H1 (cell line): ENCODE results near the gene TMEM258. TPM values are rescaled to one million over a fixed set of nuclear protein-coding genes. Genes with fewer than 3 reads are reported as not detected.

ENCODE experiments used
- ASH2L ChIP-seq: fragments of 200-600, 300-600 bp; sonication (generic); IDR thresholded peaks from one replicate; pipeline ENCODE4 v1.7.1; 2017; ENCODE audit warnings: low read length
- BRCA1 ChIP-seq: IDR thresholded peaks from 2 replicates; pipeline ENCODE4 v1.6.1; 2012; ENCODE audit warnings: low read depth, low read length, improper control_type of control experiment
- CBX5 ChIP-seq: fragments of 300-800, 300-1000 bp; sonication (generic); IDR thresholded peaks from 2 replicates; pipeline ENCODE4 v1.7.1; 2016; ENCODE audit warnings: antibody characterized with exemption, low read length, low read depth
- CEBPB ChIP-seq: IDR thresholded peaks from 2 replicates; pipeline ENCODE4 v1.6.1; 2012; ENCODE audit warnings: low read depth, low read length
- CTBP2 ChIP-seq: IDR thresholded peaks from 2 replicates; pipeline ENCODE4 v1.7.0; 2011; ENCODE audit warnings: borderline replicate concordance, mild to moderate bottlenecking, moderate library complexity, mixed read lengths, low read length; ENCODE audit not compliant: insufficient read depth, insufficient read length
- EGR1 ChIP-seq: IDR thresholded peaks from 2 replicates; pipeline ENCODE4 v1.6.1; 2011; ENCODE audit warnings: low read depth, low read length, borderline replicate concordance
- FOSL1 ChIP-seq: IDR thresholded peaks from 2 replicates; pipeline ENCODE4 v1.6.1; 2011; ENCODE audit warnings: mild to moderate bottlenecking, low read depth, low read length, moderate library complexity; ENCODE audit not compliant: insufficient read depth
- PHF8 ChIP-seq: fragments of 200-600 bp; sonication (generic); conservative IDR thresholded peaks from 2 replicates; pipeline ENCODE4 v1.7.1; 2012; ENCODE audit warnings: low read depth, mild to moderate bottlenecking, inconsistent platforms, low read length, moderate library complexity
- POLR2A ChIP-seq, 2 experiments: IDR thresholded peaks; 1 replicate in 1 of 2; 2 replicates in 1 of 2; pipeline ENCODE4 v1.6.1; 2011; ENCODE audit warnings: low read depth in 2 of 2, low read length in 2 of 2, mild to moderate bottlenecking in 2 of 2; ENCODE audit errors: control extremely low read depth in 1 of 2
- POU5F1 ChIP-seq: IDR thresholded peaks from 2 replicates; pipeline ENCODE4 v1.6.1; 2011; ENCODE audit warnings: low read depth, mild to moderate bottlenecking, low read length, moderate library complexity
- RFX5 ChIP-seq: IDR thresholded peaks from 2 replicates; pipeline ENCODE4 v1.6.1; 2011; ENCODE audit warnings: low read depth, low read length, improper control_type of control experiment, borderline replicate concordance
- SP1 ChIP-seq: IDR thresholded peaks from 2 replicates; pipeline ENCODE4 v1.6.1; 2011; ENCODE audit warnings: low read depth, low read length
- TAF1 ChIP-seq: IDR thresholded peaks from 2 replicates; pipeline ENCODE4 v1.6.1; 2011; ENCODE audit warnings: mild to moderate bottlenecking, low read depth, low read length
- TAF7 ChIP-seq: optimal IDR thresholded peaks from 2 replicates; pipeline ENCODE3; 2011; ENCODE audit warnings: low read depth, mild to moderate bottlenecking, inconsistent platforms, low read length, moderate library complexity, borderline replicate concordance
- TEAD4 ChIP-seq: IDR thresholded peaks from 2 replicates; pipeline ENCODE4 v1.6.1; 2012; ENCODE audit warnings: low read depth, low read length, inconsistent platforms, mixed read lengths
- YY1 ChIP-seq: IDR thresholded peaks from 2 replicates; pipeline ENCODE4 v1.6.1; 2011; ENCODE audit warnings: low read depth, mild to moderate bottlenecking, low read length
- ZNF274 ChIP-seq: IDR thresholded peaks from 2 replicates; pipeline ENCODE4 v1.7.0; 2012; ENCODE audit warnings: low read length, borderline replicate concordance; ENCODE audit errors: extremely low read depth
- polyA plus RNA-seq, 7 experiments: library from polyadenylated mRNA; depleted of rRNA in 3 of 7; stranded (reverse) in 5 of 7; unstranded in 2 of 7; fragments of >200 nt in 5 of 7; fragments of 200-250 nt in 2 of 7; gene quantifications; 1 replicate in 5 of 7; 2 replicates in 1 of 7; 4 replicates in 1 of 7; pipeline versions ENCODE4 v1.2.1 to v1.2.3, GENCODE V29; 2011 to 2013; ENCODE audit warnings: missing spikeins in 2 of 7, mixed read lengths in 2 of 7
- total RNA-seq: library from RNA; stranded (reverse); fragmentation: NEBNext Ultra II Directional; extraction: Animal tissue kit (Norgen Biotek cat#: 25700); gene quantifications from 2 replicates; pipeline ENCODE4 v1.2.1, GENCODE V29; 2021
- TF ChIP-seq, protein P1 (sequence below): IDR thresholded peaks from 2 replicates; pipeline ENCODE4 v1.6.1; 2012; ENCODE audit warnings: inconsistent platforms
- TF ChIP-seq, protein P2 (sequence below), 3 experiments: IDR thresholded peaks; 1 replicate in 2 of 3; 2 replicates in 1 of 3; pipeline versions ENCODE4 v1.5.1 to v1.6.1; 2011; ENCODE audit warnings: low read length in 3 of 3, mild to moderate bottlenecking in 3 of 3, inconsistent platforms in 2 of 3, low read depth in 1 of 3, moderate library complexity in 1 of 3; ENCODE audit not compliant: insufficient read depth in 1 of 3; ENCODE audit errors: control extremely low read depth in 1 of 3
- TF ChIP-seq, protein P3 (sequence below): IDR thresholded peaks from 2 replicates; pipeline ENCODE4 v1.6.1; 2012; ENCODE audit warnings: low read length, inconsistent platforms

TMEM258 gene
- total and polyA plus RNA-seq, 2 of the 8 experiments (the other 6 are each of a cell fraction or from before 2014, with no cell fraction given): 186 to 759 TPM

DNA sequence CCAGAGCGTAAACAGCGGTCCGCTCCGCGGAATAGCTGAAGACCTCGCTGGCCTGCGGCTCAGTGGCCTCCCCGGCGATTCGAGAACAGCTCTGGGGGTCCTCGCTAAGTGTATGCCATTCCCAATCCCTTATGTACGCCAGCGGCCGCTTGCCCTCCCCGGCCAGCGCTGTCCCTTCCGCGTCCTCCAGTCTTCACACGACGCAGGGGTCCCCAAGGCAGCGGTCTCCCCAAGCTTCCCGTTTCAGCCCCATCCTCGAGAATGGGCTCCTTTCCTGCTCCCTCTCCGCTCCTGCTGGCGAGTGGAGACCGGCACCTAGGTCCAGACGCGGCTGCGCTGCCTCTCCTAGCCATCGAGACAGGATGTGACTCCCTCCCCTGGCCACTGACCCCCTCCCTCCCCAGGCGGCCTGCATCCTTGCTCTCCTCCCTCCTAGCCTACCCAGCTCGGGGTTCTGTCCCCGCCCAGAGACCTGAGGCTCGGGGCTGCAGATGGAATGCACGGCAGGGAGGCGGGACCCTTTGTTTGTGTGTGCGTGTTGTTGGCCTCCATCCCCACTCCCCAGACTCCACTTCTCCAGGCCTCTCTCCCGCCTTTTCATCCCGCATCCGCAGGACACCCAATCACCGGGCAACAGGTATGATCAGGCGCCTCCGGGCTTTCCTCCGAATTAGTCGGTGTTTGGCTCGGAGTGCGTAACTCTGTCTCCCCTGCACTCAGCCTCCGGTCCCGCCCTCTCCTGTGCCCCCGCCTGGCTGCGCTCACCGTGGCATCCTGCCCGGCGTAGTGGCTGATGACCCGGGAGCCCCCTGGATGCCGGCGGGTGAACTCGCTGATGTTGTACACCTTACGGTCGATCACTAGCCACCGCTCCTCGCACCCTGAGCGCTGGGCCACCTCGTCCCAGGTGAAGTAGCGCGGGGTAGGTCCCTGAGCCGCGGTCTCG, 23.7 kb upstream of the TMEM258 start (continued):
- no peak for TF ChIP-seq CTBP2
- no peak for TF ChIP-seq CEBPB
- TF ChIP-seq, protein P1, sequence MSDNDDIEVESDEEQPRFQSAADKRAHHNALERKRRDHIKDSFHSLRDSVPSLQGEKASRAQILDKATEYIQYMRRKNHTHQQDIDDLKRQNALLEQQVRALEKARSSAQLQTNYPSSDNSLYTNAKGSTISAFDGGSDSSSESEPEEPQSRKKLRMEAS: peak; percentile 58
- no peak for TF ChIP-seq POU5F1
- TF ChIP-seq SP1: no peak
- no peak for TF ChIP-seq BRCA1
- no peak for TF ChIP-seq EGR1
- peak; percentile 48 to 98 for TF ChIP-seq POLR2A (IDR thresholded peaks at IDR 0.05; ENCODE audit: control extremely low read depth in 1 of 2, low read depth in 2 of 2, low read length in 2 of 2)
- TF ChIP-seq ZNF274: no peak
- no peak for TF ChIP-seq ASH2L
- TF ChIP-seq YY1: no peak; the same call in 1 of the 2 replicates
- TF ChIP-seq TAF1: peak; percentile 53; the same call in 1 of the 2 replicates
- no peak for TF ChIP-seq FOSL1
- TF ChIP-seq, protein P2, sequence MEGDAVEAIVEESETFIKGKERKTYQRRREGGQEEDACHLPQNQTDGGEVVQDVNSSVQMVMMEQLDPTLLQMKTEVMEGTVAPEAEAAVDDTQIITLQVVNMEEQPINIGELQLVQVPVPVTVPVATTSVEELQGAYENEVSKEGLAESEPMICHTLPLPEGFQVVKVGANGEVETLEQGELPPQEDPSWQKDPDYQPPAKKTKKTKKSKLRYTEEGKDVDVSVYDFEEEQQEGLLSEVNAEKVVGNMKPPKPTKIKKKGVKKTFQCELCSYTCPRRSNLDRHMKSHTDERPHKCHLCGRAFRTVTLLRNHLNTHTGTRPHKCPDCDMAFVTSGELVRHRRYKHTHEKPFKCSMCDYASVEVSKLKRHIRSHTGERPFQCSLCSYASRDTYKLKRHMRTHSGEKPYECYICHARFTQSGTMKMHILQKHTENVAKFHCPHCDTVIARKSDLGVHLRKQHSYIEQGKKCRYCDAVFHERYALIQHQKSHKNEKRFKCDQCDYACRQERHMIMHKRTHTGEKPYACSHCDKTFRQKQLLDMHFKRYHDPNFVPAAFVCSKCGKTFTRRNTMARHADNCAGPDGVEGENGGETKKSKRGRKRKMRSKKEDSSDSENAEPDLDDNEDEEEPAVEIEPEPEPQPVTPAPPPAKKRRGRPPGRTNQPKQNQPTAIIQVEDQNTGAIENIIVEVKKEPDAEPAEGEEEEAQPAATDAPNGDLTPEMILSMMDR (IDR thresholded peaks at IDR 0.05; ENCODE audit: control extremely low read depth in 1 of 3, insufficient read depth in 1 of 3, low read depth in 1 of 3, low read length in 3 of 3): peak; percentile 17 to 25 (median 19)
- no peak for TF ChIP-seq TAF7
- TF ChIP-seq RFX5: no peak
- no peak for TF ChIP-seq CBX5
- TF ChIP-seq, protein P3, sequence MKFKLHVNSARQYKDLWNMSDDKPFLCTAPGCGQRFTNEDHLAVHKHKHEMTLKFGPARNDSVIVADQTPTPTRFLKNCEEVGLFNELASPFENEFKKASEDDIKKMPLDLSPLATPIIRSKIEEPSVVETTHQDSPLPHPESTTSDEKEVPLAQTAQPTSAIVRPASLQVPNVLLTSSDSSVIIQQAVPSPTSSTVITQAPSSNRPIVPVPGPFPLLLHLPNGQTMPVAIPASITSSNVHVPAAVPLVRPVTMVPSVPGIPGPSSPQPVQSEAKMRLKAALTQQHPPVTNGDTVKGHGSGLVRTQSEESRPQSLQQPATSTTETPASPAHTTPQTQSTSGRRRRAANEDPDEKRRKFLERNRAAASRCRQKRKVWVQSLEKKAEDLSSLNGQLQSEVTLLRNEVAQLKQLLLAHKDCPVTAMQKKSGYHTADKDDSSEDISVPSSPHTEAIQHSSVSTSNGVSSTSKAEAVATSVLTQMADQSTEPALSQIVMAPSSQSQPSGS: peak; percentile 27
- TF ChIP-seq PHF8: no peak; the same call in 1 of the 2 replicates
- 0 out of 2 replicates have a peak, but pooled peaks have one; percentile 14 for TF ChIP-seq TEAD4
